ENCODE measurements around the gene GMIP.
"Not testable (repeated sequence)": the region's sequence is repeated elsewhere in the genome, so short reads cannot be mapped to it uniquely, and the experiment has no call there.

- not testable (repeated sequence) for TF ChIP-seq POLR2A, CTCF (IDR thresholded peaks at IDR 0.05)
Measured at GRCh38 chr19:19689023-19689422, 45.6 kb upstream of the GMIP start.
